Esophagus (tissue), 2 donors: ENCODE results near the gene ADRA2C. TPM values are rescaled to one million over a fixed set of nuclear protein-coding genes. Genes with fewer than 3 reads are reported as not detected.

Source experiments
- H3K27ac ChIP-seq, 2 donors: one replicate each; pipeline ENCODE4 v1.5.1; 2013; ENCODE audit warnings: low read depth in 2 of 2, mild to moderate bottlenecking in 2 of 2, inconsistent platforms in 1 of 2, low read length in 1 of 2, moderate library complexity in 1 of 2
- H3K27me3 ChIP-seq, 2 donors: one replicate each; pipeline ENCODE4 v1.6.1; 2013; ENCODE audit warnings: low read length in 2 of 2, control low read depth in 1 of 2, mild to moderate bottlenecking in 1 of 2; ENCODE audit not compliant: insufficient read depth in 2 of 2, control insufficient read depth in 1 of 2
- H3K36me3 ChIP-seq, 2 donors: one replicate each; pipeline ENCODE4 v1.6.1; 2013; ENCODE audit warnings: low read length in 1 of 2; ENCODE audit not compliant: control insufficient read depth in 2 of 2, insufficient read depth in 2 of 2
- H3K4me1 ChIP-seq, 2 donors: one replicate each; pipeline ENCODE4 v1.6.1; 2013; ENCODE audit warnings: low read length in 1 of 2; ENCODE audit not compliant: control insufficient read depth in 2 of 2, insufficient read depth in 2 of 2
- H3K4me3 ChIP-seq, 2 donors: one replicate each; pipeline ENCODE4 v1.5.1; 2013; ENCODE audit warnings: low read length in 2 of 2, mild to moderate bottlenecking in 2 of 2, low read depth in 1 of 2, moderate library complexity in 1 of 2
- H3K9me3 ChIP-seq, 2 donors: one replicate each; pipeline ENCODE4 v1.6.1; 2013; ENCODE audit warnings: mild to moderate bottlenecking in 2 of 2, low read depth in 1 of 2, low read length in 1 of 2, moderate library complexity in 1 of 2; ENCODE audit not compliant: control insufficient read depth in 2 of 2, insufficient read depth in 1 of 2
- WGBS, 2 donors: extraction: QIAGEN DNeasy Blood & Tissue Kit; methylation state at CpG; one replicate each; pipeline ENCODE4 v1.1.7; 2013; 5-methylcytosine and 5-hydroxymethylcytosine counted together
- polyA plus RNA-seq, 2 donors: library from polyadenylated mRNA; stranded (reverse); fragments of 200-250 nt; gene quantifications; one replicate each; pipeline ENCODE4 v1.2.3, GENCODE V29; 2013
- donor health status: healthy with polysubstance abuse.
- donor health status: Bipolar disorder and iron deficiency.

Gene ADRA2C
- polyA plus RNA-seq, 2 donors = 0.61 to 1.1 TPM

GRCh38 chr4:3800351-3800750, 34.2 kb downstream of the ADRA2C start:
- Histone ChIP-seq H3K27me3 (no peaks in the 10 kb centered on the region), H3K4me1 (no peaks in the 10 kb centered on the region), H3K4me3 (no peak overlapping the region), H3K9me3 (peaks cover 2 to 14% of the 10 kb centered on the region in 2 donors), H3K36me3 (no peaks in the 10 kb centered on the region), H3K27ac (no peak overlapping the region)
- 75 to 76% methylated on average over 12 of the region's 12 CpGs for WGBS, 2 donors

- no peak overlapping the region for H3K27ac ChIP-seq
- 75 to 76% methylated on average over 8 of the region's 8 CpGs for WGBS, 2 donors
- H3K4me3 ChIP-seq = no peak overlapping the region
- peaks cover 2 to 8% of the 10 kb centered on the region in 2 donors for H3K9me3 ChIP-seq
- no peaks in the 10 kb centered on the region for H3K4me1 ChIP-seq
- H3K36me3 ChIP-seq = no peaks in the 10 kb centered on the region
- H3K27me3 ChIP-seq = no peaks in the 10 kb centered on the region
Measured at GRCh38 chr4:3801521-3801920, 35.3 kb downstream of the ADRA2C start.

GRCh38 chr4:3801931-3802550, 35.9 kb downstream of the ADRA2C start:
- no peaks in the 10 kb centered on the region for H3K4me1 ChIP-seq
- WGBS, 2 donors = 66 to 69% methylated on average over 15 of the region's 15 CpGs
- H3K9me3 ChIP-seq = peaks cover 2 to 3% of the 10 kb centered on the region in 2 donors
- H3K4me3 ChIP-seq = no peak overlapping the region
- no peaks in the 10 kb centered on the region for H3K36me3 ChIP-seq
- H3K27me3 ChIP-seq = no peaks in the 10 kb centered on the region
- no peak overlapping the region for H3K27ac ChIP-seq

GRCh38 chr4:3802571-3803474, 36.6 kb downstream of the ADRA2C start:
- Histone ChIP-seq H3K36me3 (no peaks in the 10 kb centered on the region), H3K9me3 (peaks cover 2 to 3% of the 10 kb centered on the region in 2 donors), H3K27ac (no peak overlapping the region), H3K27me3 (peaks cover 0 to under 1% of the 10 kb centered on the region in 2 donors), H3K4me3 (no peak overlapping the region), H3K4me1 (no peaks in the 10 kb centered on the region)
- 33 to 40% methylated on average over 13 of the region's 13 CpGs for WGBS, 2 donors

- H3K36me3 ChIP-seq = no peaks in the 10 kb centered on the region
- peaks cover 0 to 2% of the 10 kb centered on the region in 2 donors for H3K27me3 ChIP-seq
- H3K4me1 ChIP-seq = no peaks in the 10 kb centered on the region
- 32 to 44% methylated on average over 18 of the region's 18 CpGs for WGBS, 2 donors
- H3K27ac ChIP-seq = no peak overlapping the region
- peaks cover 0 to 2% of the 10 kb centered on the region in 2 donors for H3K9me3 ChIP-seq
- no peak overlapping the region for H3K4me3 ChIP-seq
Measured at GRCh38 chr4:3803475-3803847, 37.3 kb downstream of the ADRA2C start.

- 79 to 84% methylated on average over 5 to 8 of the region's 8 CpGs for whole genome bisulfite sequencing, 2 donors
- H3K9me3 ChIP-seq = peaks cover 0 to 2% of the 10 kb centered on the region in 2 donors
- no peaks in the 10 kb centered on the region for H3K4me1 ChIP-seq
- H3K36me3 ChIP-seq = no peaks in the 10 kb centered on the region
- H3K27ac ChIP-seq = no peak overlapping the region
- peaks cover 0 to 2% of the 10 kb centered on the region in 2 donors for H3K27me3 ChIP-seq
- no peak overlapping the region for H3K4me3 ChIP-seq
Measured at GRCh38 chr4:3803946-3804345, 37.8 kb downstream of the ADRA2C start.

GRCh38 chr4:3805026-3805425, 38.8 kb downstream of the ADRA2C start:
- peaks cover 0 to 2% of the 10 kb centered on the region in 2 donors for H3K9me3 ChIP-seq
- no peak overlapping the region for H3K27ac ChIP-seq
- 88 to 93% methylated on average over 8 of the region's 8 CpGs for WGBS, 2 donors
- H3K4me1 ChIP-seq = no peaks in the 10 kb centered on the region
- H3K36me3 ChIP-seq = no peaks in the 10 kb centered on the region
- no peak overlapping the region for H3K4me3 ChIP-seq
- peaks cover 0 to 2% of the 10 kb centered on the region in 2 donors for H3K27me3 ChIP-seq

- H3K4me3 ChIP-seq = no peak overlapping the region
- H3K27ac ChIP-seq = no peak overlapping the region
- no peaks in the 10 kb centered on the region for H3K4me1 ChIP-seq
- no peaks in the 10 kb centered on the region for H3K36me3 ChIP-seq
- 89 to 95% methylated on average over 11 of the region's 11 CpGs for WGBS, 2 donors
- peaks cover 0 to 2% of the 10 kb centered on the region in 2 donors for H3K9me3 ChIP-seq
- H3K27me3 ChIP-seq = peaks cover 0 to 2% of the 10 kb centered on the region in 2 donors
Measured at GRCh38 chr4:3805731-3806130, 39.5 kb downstream of the ADRA2C start.

- Histone ChIP-seq H3K4me1 (no peaks in the 10 kb centered on the region), H3K27me3 (peaks cover 0 to 2% of the 10 kb centered on the region in 2 donors), H3K9me3 (peaks cover 0 to 2% of the 10 kb centered on the region in 2 donors), H3K27ac (no peak overlapping the region), H3K36me3 (no peaks in the 10 kb centered on the region), H3K4me3 (no peak overlapping the region)
- 46% methylated on average over 6 of the region's 6 CpGs for whole genome bisulfite sequencing, 2 donors
Measured at GRCh38 chr4:3807311-3807710, 41.1 kb downstream of the ADRA2C start.
